Loucy (cell line): ENCODE measurements around the gene RAPSN.

Source experiments
- H2AFZ ChIP-seq: fragments of 200-600 bp; sonication (generic); 2 replicates; pipeline ENCODE4 v1.6.0; 2016; ENCODE audit warnings: antibody characterized with exemption, mild to moderate bottlenecking, low read length, moderate library complexity
- H3F3A ChIP-seq: fragments of 200-600 bp; 2 replicates; pipeline ENCODE4 v1.6.0; 2016; ENCODE audit warnings: antibody characterized with exemption, low read depth, mild to moderate bottlenecking
- H3K27me3 ChIP-seq: fragments of 200-600 bp; sonication (generic); 2 replicates; pipeline ENCODE4 v1.6.1; 2014; ENCODE audit warnings: low read length, mild to moderate bottlenecking; ENCODE audit not compliant: insufficient read depth, poor library complexity, severe bottlenecking
- H3K36me3 ChIP-seq: fragments of 200-600 bp; sonication (generic); 2 replicates; pipeline ENCODE4 v1.6.1; 2016; ENCODE audit warnings: low read length; ENCODE audit not compliant: insufficient read depth
- H3K4me1 ChIP-seq: fragments of 200-600 bp; sonication (generic); 2 replicates; pipeline ENCODE4 v1.5.1; 2014; ENCODE audit warnings: low read length, mild to moderate bottlenecking; ENCODE audit not compliant: insufficient read depth, poor library complexity, severe bottlenecking
- H3K4me2 ChIP-seq: fragments of 200-600 bp; sonication (generic); 2 replicates; pipeline ENCODE4 v1.6.0; 2014; ENCODE audit warnings: antibody characterized with exemption, low read length, low read depth, mild to moderate bottlenecking; ENCODE audit not compliant: poor library complexity, severe bottlenecking
- H3K4me3 ChIP-seq: fragments of 200-600 bp; sonication (generic); 2 replicates; pipeline ENCODE4 v1.5.1; 2014; ENCODE audit warnings: low read length, mild to moderate bottlenecking, mixed read lengths; ENCODE audit not compliant: poor library complexity, severe bottlenecking
- H3K79me2 ChIP-seq: fragments of 200-600 bp; sonication (generic); 2 replicates; pipeline ENCODE4 v1.6.1; 2014; ENCODE audit warnings: low read length; ENCODE audit not compliant: insufficient read depth
- H3K9ac ChIP-seq: fragments of 200-600 bp; sonication (generic); 2 replicates; pipeline ENCODE4 v1.6.0; 2014; ENCODE audit warnings: mild to moderate bottlenecking, low read depth, low read length, moderate library complexity; ENCODE audit not compliant: poor library complexity, severe bottlenecking
- H3K9me2 ChIP-seq: fragments of 200-600 bp; sonication (generic); replicated peaks from 2 replicates; pipeline ENCODE4 v1.6.1; 2016; ENCODE audit warnings: low read depth, low read length, mixed read lengths
- H3K9me3 ChIP-seq: fragments of 200-600 bp; sonication (generic); 2 replicates; pipeline ENCODE4 v1.6.1; 2014; ENCODE audit warnings: mild to moderate bottlenecking, antibody characterized with exemption, low read length, low read depth; ENCODE audit not compliant: insufficient read depth
- H4K20me1 ChIP-seq: fragments of 200-600 bp; sonication (generic); 2 replicates; pipeline ENCODE4 v1.6.0; 2014; ENCODE audit warnings: antibody characterized with exemption, low read length, mild to moderate bottlenecking; ENCODE audit not compliant: insufficient read depth, poor library complexity, severe bottlenecking
- CTCF ChIP-seq: fragments of 200-600 bp; sonication (generic); conservative IDR thresholded peaks from 2 replicates; pipeline ENCODE4 v1.5.1; 2014; ENCODE audit warnings: mild to moderate bottlenecking, antibody characterized with exemption, low read length
- EZH2phosphoT487 ChIP-seq: fragments of 200-600 bp; IDR thresholded peaks from 2 replicates; pipeline ENCODE4 v1.6.1; 2018; ENCODE audit warnings: antibody characterized with exemption, mild to moderate bottlenecking, moderate library complexity, borderline replicate concordance

The RAPSN gene

DNA sequence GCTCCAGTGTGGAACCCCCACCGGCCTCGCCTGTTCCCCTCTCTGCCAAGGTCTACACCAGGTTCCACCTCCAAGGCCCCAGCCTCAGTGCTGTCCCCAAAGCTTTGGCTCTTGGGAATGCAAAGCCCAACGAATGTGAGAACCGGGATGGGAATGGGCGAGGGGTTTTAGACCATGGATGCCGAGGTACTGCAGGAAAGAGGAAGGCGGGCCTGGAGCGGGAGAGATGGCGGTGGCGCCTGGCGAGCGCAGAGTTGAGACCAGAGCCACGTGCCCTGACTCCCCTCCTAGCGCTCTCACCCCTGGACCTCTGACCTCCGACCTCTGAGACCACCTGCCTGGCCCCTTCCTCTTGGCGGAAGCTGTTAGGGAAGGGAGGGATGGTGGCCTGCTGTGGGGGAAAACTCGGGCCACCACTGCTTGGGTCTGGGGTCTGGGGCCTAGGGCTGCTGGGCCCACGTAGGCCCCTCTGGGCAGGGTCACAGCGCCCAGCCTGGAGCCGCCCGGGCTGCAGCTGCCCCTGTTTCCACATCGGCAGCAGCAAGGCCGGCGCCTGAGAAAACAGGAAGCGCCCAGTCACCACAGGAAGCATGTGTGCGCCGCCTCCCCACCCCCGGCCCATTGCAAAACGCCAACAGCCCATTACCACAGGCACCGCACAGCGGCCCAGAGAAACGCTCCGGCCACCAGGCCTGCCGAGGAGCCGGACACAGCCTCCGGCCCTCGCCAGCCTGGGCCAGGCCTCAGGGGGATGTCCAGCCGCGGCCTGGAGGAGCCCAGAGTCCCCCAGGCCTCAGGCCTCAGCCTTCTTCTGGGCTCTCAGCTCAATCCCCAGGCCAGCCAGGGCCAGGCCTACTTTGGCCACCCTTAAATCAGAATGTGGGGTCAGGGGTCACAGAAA, 54.4 kb downstream of the RAPSN start:
- Histone ChIP-seq H3K36me3 (no peaks in the 10 kb centered on the region), H3K9me3 (no peaks in the 10 kb centered on the region), H3K9me2 (no peaks in the 10 kb centered on the region), H3F3A (no peaks in the 10 kb centered on the region), H4K20me1 (no peaks in the 10 kb centered on the region), H2AFZ (no peak overlapping the region), H3K79me2 (no peaks in the 10 kb centered on the region), H3K4me2 (peak overlapping the region; percentile 83), H3K4me1 (peaks cover 79% of the 10 kb centered on the region), H3K27me3 (no peaks in the 10 kb centered on the region), H3K4me3 (peak overlapping the region; percentile 60), H3K9ac (peak overlapping the region; percentile 84)
- TF ChIP-seq CTCF: no peak
- no peak for TF ChIP-seq EZH2phosphoT487

DNA sequence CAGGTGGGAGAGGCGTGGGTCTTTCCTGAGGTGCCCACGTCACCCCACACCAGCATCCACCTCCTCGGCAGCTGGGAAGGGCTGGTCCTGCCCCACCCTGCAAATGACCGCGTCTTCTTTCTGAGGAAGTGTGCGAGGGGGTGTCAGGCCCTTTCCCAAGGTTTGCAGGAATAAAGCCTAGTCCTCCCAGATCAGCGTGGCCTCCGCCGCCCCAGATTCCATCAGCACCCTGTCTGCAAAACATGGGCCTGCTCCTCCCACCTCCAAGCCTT, 55.0 kb downstream of the RAPSN start:
- Histone ChIP-seq H3K4me1 (peaks cover 76% of the 10 kb centered on the region), H3K36me3 (no peaks in the 10 kb centered on the region), H3K4me3 (peak overlapping the region; percentile 60), H3K9me3 (no peaks in the 10 kb centered on the region), H3K9me2 (no peaks in the 10 kb centered on the region), H3F3A (no peaks in the 10 kb centered on the region), H4K20me1 (no peaks in the 10 kb centered on the region), H3K4me2 (peak overlapping the region; percentile 83), H3K79me2 (no peaks in the 10 kb centered on the region), H3K27me3 (no peaks in the 10 kb centered on the region), H2AFZ (no peak overlapping the region), H3K9ac (peak overlapping the region; percentile 84)
- no peak for TF ChIP-seq CTCF
- no peak for TF ChIP-seq EZH2phosphoT487

DNA sequence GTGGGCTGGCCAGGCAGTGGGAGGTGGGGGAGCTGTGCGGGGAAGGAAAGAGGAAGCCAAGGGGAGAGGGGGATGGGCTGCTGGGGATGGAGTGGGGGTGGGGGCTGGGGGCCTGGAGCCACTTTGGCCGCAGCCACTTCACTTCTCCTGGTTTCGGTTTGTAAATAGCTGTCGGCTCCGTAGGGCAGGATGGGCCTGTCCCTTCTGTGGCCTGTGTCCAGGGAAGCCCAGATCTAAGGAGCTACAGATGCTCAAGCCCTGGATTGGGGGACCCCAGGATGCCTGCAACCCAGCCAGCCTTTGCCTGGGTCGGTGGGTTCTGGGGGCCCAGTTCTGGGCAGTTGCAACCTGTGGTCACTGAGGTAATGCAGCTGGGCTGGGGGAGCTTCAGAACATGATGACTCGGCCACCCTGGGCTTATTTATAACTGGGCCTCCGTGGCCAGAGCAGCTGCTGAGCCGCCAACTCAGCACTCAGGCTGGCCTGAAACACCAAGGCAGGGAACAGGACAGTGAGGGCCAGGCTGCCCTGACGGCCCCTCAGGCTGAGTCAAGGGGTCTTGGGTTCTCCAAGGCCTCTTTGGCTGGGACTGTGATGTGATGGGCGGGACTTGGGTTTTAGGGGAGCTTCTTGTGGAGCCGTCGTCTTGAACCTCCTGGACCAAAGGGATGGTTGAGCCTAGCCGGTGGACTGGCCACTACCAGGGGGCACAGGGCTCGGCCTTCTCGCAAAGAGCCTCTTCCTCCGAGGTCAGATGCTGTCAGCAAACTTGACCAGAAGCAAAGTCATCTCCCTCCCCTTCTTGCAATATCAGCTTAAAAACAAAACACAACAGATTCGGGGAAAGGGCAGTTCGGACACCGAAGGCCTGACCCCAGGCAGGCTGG, 55.5 kb downstream of the RAPSN start:
- Histone ChIP-seq H3K9me3 (no peaks in the 10 kb centered on the region), H3K9ac (peak overlapping the region; percentile 84), H3K36me3 (no peaks in the 10 kb centered on the region), H3K4me3 (no peak overlapping the region), H3K27me3 (no peaks in the 10 kb centered on the region), H3K79me2 (no peaks in the 10 kb centered on the region), H4K20me1 (no peaks in the 10 kb centered on the region), H2AFZ (no peak overlapping the region), H3K4me1 (peaks cover 74% of the 10 kb centered on the region), H3F3A (no peaks in the 10 kb centered on the region), H3K9me2 (no peaks in the 10 kb centered on the region), H3K4me2 (peak overlapping the region; percentile 83)
- TF ChIP-seq EZH2phosphoT487 (no peak), CTCF (no peak)
